Natural killer cell treated with Interleukin-12 subunit alpha and Interleukin-12 subunit beta and Interleukin-15 and Interleukin-18, amount 100 ng/mL, for 72 hours (primary cell): ENCODE results near the gene UBE2L6. TPM values are rescaled to one million over a fixed set of nuclear protein-coding genes. Genes with fewer than 3 reads are reported as not detected.

ENCODE experiments used
- ATAC-seq, 2 donors: fragments of 150-1000 bp; cut with Tn5 transposase in 1 of 2; sonication (Bioruptor Pico), chemical (Tn5 transposase) in 1 of 2; 2 replicates each; pipeline ENCODE4 v1.10.0; 2021
- DNase-seq: peaks from one replicate; pipeline ENCODE4 v3.0.0; 2022; ENCODE audit warnings: low spot score
- H3K27ac Mint-ChIP-seq, 2 donors: 1 replicate in 1 of 2; 2 replicates in 1 of 2; pipeline ENCODE4 v1.8.0; 2022; ENCODE audit warnings: mixed read lengths in 2 of 2, mild to moderate bottlenecking in 1 of 2, moderate library complexity in 1 of 2
- H3K27me3 Mint-ChIP-seq, 2 donors: 1 replicate in 1 of 2; 2 replicates in 1 of 2; pipeline ENCODE4 v1.8.0; 2022; ENCODE audit warnings: mixed read lengths in 2 of 2
- H3K36me3 Mint-ChIP-seq: one replicate; pipeline ENCODE4 v1.8.0; 2022; ENCODE audit warnings: mixed read lengths
- H3K4me1 Mint-ChIP-seq, 2 donors: 1 replicate in 1 of 2; 2 replicates in 1 of 2; pipeline ENCODE4 v1.8.0; 2022; ENCODE audit warnings: low read depth in 2 of 2, mixed read lengths in 2 of 2, mild to moderate bottlenecking in 1 of 2
- H3K4me3 Mint-ChIP-seq: one replicate; pipeline ENCODE4 v1.8.0; 2022; ENCODE audit warnings: mixed read lengths
- H3K9me3 Mint-ChIP-seq: 2 replicates; pipeline ENCODE4 v1.8.0; 2022; ENCODE audit warnings: mixed read lengths
- total RNA-seq, 2 donors: library from RNA; stranded (reverse); gene quantifications; one replicate each; pipeline ENCODE4 v1.2.3, GENCODE V29; 2022

Gene UBE2L6
- 100 to 1,000 TPM in 1 of 2 donors, 10 to 100 TPM in 1; 87.8 to 101 TPM for total RNA-seq

GRCh38 chr11:57567515-57568329 is at the start of gene UBE2L6:
UBE2L6 (minus strand) TSS chr11:57567672; CDS start chr11:57567611, 61 bp downstream.
- Mint-ChIP-seq H3K27ac (peak within 1 kb of the TSS; percentile 97 to 100), H3K27me3 (no peaks in the 10 kb centered on the region), H3K4me1 (peaks cover 35 to 36% of the 10 kb centered on the region in 2 donors), H3K36me3 (no peaks in the 10 kb centered on the region), H3K4me3 (peak within 1 kb of the TSS; percentile 99), H3K9me3 (no peaks in the 10 kb centered on the region)
- peak; percentile 74 for DNase-seq
- peak; percentile 85 to 86 for ATAC-seq

GRCh38 chr11:57616595-57616994 is 49.1 kb upstream of the UBE2L6 start:
- no peaks in the 10 kb centered on the region for H3K9me3 Mint-ChIP-seq
- peaks cover 6 to 10% of the 10 kb centered on the region in 2 donors for H3K27me3 Mint-ChIP-seq
- ATAC-seq = no peak
- no peak for DNase-seq
- H3K4me1 Mint-ChIP-seq = no peaks in the 10 kb centered on the region
- H3K4me3 Mint-ChIP-seq = no peak overlapping the region
- peaks cover 6% of the 10 kb centered on the region for H3K36me3 Mint-ChIP-seq
- no peak overlapping the region for H3K27ac Mint-ChIP-seq

GRCh38 chr11:57615308-57615707 is 47.8 kb upstream of the UBE2L6 start:
- DNase-seq (no peak), ATAC-seq (no peak)
- H3K36me3 Mint-ChIP-seq = peaks cover under 1% of the 10 kb centered on the region
- no peak overlapping the region for H3K4me3 Mint-ChIP-seq
- H3K4me1 Mint-ChIP-seq = no peaks in the 10 kb centered on the region
- peaks cover 1 to 9% of the 10 kb centered on the region in 2 donors for H3K27me3 Mint-ChIP-seq
- H3K9me3 Mint-ChIP-seq = no peaks in the 10 kb centered on the region
- no peak overlapping the region for H3K27ac Mint-ChIP-seq

- H3K9me3 Mint-ChIP-seq = no peaks in the 10 kb centered on the region
- no peak overlapping the region for H3K4me3 Mint-ChIP-seq
- ATAC-seq (no peak), DNase-seq (no peak)
- no peak overlapping the region for H3K27ac Mint-ChIP-seq
- no peaks in the 10 kb centered on the region for H3K4me1 Mint-ChIP-seq
- no peaks in the 10 kb centered on the region for H3K36me3 Mint-ChIP-seq
- peaks cover 0 to 9% of the 10 kb centered on the region in 2 donors for H3K27me3 Mint-ChIP-seq
Observed at GRCh38 chr11:57614234-57614772, 46.8 kb upstream of the UBE2L6 start.

- peaks cover 0 to 5% of the 10 kb centered on the region in 2 donors for H3K27me3 Mint-ChIP-seq
- H3K36me3 Mint-ChIP-seq = no peaks in the 10 kb centered on the region
Observed at GRCh38 chr11:57610170-57610569, 42.7 kb upstream of the UBE2L6 start.

GRCh38 chr11:57605028-57605420 is 37.6 kb upstream of the UBE2L6 start:
- H3K36me3 Mint-ChIP-seq = no peaks in the 10 kb centered on the region
- DNase-seq (no peak), ATAC-seq (no peak)
- H3K27ac Mint-ChIP-seq = no peak overlapping the region
- H3K9me3 Mint-ChIP-seq = no peaks in the 10 kb centered on the region
- H3K4me3 Mint-ChIP-seq = no peak overlapping the region
- H3K4me1 Mint-ChIP-seq = no peaks in the 10 kb centered on the region
- peaks cover 1 to 4% of the 10 kb centered on the region in 2 donors for H3K27me3 Mint-ChIP-seq

More at GRCh38 chr11:57610170-57610569, 42.7 kb upstream of the UBE2L6 start:
- DNase-seq (no peak), ATAC-seq (no peak)
- Mint-ChIP-seq H3K27ac (no peak overlapping the region), H3K9me3 (no peaks in the 10 kb centered on the region), H3K4me1 (no peaks in the 10 kb centered on the region), H3K4me3 (no peak overlapping the region)

GRCh38 chr11:57604296-57605027 is 37.0 kb upstream of the UBE2L6 start:
- ATAC-seq = no peak
- no peak overlapping the region for H3K27ac Mint-ChIP-seq
- no peaks in the 10 kb centered on the region for H3K9me3 Mint-ChIP-seq
- H3K27me3 Mint-ChIP-seq = peaks cover 7 to 10% of the 10 kb centered on the region in 2 donors
- no peaks in the 10 kb centered on the region for H3K4me1 Mint-ChIP-seq
- DNase-seq = no peak
- H3K36me3 Mint-ChIP-seq = no peaks in the 10 kb centered on the region
- H3K4me3 Mint-ChIP-seq = no peak overlapping the region

- no peaks in the 10 kb centered on the region for H3K36me3 Mint-ChIP-seq
- H3K27me3 Mint-ChIP-seq = peaks cover 22 to 24% of the 10 kb centered on the region in 2 donors
- ATAC-seq (no peak), DNase-seq (no peak)
- no peak overlapping the region for H3K27ac Mint-ChIP-seq
- peaks cover 0 to 3% of the 10 kb centered on the region in 2 donors for H3K4me1 Mint-ChIP-seq
- no peak overlapping the region for H3K4me3 Mint-ChIP-seq
- H3K9me3 Mint-ChIP-seq = no peaks in the 10 kb centered on the region
Observed at GRCh38 chr11:57601297-57601696, 33.8 kb upstream of the UBE2L6 start.

- no peak for ATAC-seq
- H3K27ac Mint-ChIP-seq = no peak overlapping the region
- no peak overlapping the region for H3K4me3 Mint-ChIP-seq
Observed at GRCh38 chr11:57599381-57599780, 31.9 kb upstream of the UBE2L6 start.

GRCh38 chr11:57598831-57599155 is 31.3 kb upstream of the UBE2L6 start:
- ATAC-seq (no peak), DNase-seq (no peak)
- peaks cover 0 to 3% of the 10 kb centered on the region in 2 donors for H3K4me1 Mint-ChIP-seq
- H3K27ac Mint-ChIP-seq = no peak overlapping the region
- H3K4me3 Mint-ChIP-seq = no peak overlapping the region
- H3K9me3 Mint-ChIP-seq = no peaks in the 10 kb centered on the region
- no peaks in the 10 kb centered on the region for H3K36me3 Mint-ChIP-seq
- H3K27me3 Mint-ChIP-seq = peaks cover 25 to 39% of the 10 kb centered on the region in 2 donors

More at GRCh38 chr11:57599381-57599780, 31.9 kb upstream of the UBE2L6 start:
- Mint-ChIP-seq H3K4me1 (peaks cover 0 to 3% of the 10 kb centered on the region in 2 donors), H3K36me3 (no peaks in the 10 kb centered on the region), H3K27me3 (peaks cover 25 to 33% of the 10 kb centered on the region in 2 donors), H3K9me3 (no peaks in the 10 kb centered on the region)
- no peak for DNase-seq

- Mint-ChIP-seq H3K4me3 (peak overlapping the region; percentile 22), H3K4me1 (peaks cover 0 to 3% of the 10 kb centered on the region in 2 donors), H3K27ac (no peak overlapping the region), H3K9me3 (no peaks in the 10 kb centered on the region), H3K27me3 (peaks cover 25 to 39% of the 10 kb centered on the region in 2 donors), H3K36me3 (no peaks in the 10 kb centered on the region)
- ATAC-seq = peak in 1 of 2 donors; percentile 33
- DNase-seq = no peak
Observed at GRCh38 chr11:57597916-57598830, 30.7 kb upstream of the UBE2L6 start.

GRCh38 chr11:57597461-57597915 is 30.0 kb upstream of the UBE2L6 start, which contains the start of gene SERPING1:
SERPING1 (plus strand) TSS chr11:57597685; CDS start chr11:57598271, 586 bp downstream.
- peaks cover 25 to 39% of the 10 kb centered on the region in 2 donors for H3K27me3 Mint-ChIP-seq
- peak within 1 kb of the TSS; percentile 22 for H3K4me3 Mint-ChIP-seq
- ATAC-seq = no peak

More at GRCh38 chr11:57597461-57597915, 30.0 kb upstream of the UBE2L6 start, which contains the start of gene SERPING1:
- DNase-seq = no peak
- Mint-ChIP-seq H3K27ac (no peak within 1 kb of the TSS), H3K36me3 (no peaks in the 10 kb centered on the region), H3K9me3 (no peaks in the 10 kb centered on the region), H3K4me1 (peaks cover 0 to 3% of the 10 kb centered on the region in 2 donors)
